ENCODE data around the gene GDI2. TPM values are rescaled to one million over a fixed set of nuclear protein-coding genes. Genes with fewer than 3 reads are reported as not detected.

The GDI2 gene
- total RNA-seq, 4 donors from 2014 or later = 228 to 348 (median 312) TPM

- TF ChIP-seq, protein P1, sequence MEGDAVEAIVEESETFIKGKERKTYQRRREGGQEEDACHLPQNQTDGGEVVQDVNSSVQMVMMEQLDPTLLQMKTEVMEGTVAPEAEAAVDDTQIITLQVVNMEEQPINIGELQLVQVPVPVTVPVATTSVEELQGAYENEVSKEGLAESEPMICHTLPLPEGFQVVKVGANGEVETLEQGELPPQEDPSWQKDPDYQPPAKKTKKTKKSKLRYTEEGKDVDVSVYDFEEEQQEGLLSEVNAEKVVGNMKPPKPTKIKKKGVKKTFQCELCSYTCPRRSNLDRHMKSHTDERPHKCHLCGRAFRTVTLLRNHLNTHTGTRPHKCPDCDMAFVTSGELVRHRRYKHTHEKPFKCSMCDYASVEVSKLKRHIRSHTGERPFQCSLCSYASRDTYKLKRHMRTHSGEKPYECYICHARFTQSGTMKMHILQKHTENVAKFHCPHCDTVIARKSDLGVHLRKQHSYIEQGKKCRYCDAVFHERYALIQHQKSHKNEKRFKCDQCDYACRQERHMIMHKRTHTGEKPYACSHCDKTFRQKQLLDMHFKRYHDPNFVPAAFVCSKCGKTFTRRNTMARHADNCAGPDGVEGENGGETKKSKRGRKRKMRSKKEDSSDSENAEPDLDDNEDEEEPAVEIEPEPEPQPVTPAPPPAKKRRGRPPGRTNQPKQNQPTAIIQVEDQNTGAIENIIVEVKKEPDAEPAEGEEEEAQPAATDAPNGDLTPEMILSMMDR (IDR thresholded peaks at IDR 0.05; ENCODE audit: low read depth) = no peak
These were observed 3.0 kb downstream of the GDI2 start for GRCh38 chr10:5810225-5810624.

DNA sequence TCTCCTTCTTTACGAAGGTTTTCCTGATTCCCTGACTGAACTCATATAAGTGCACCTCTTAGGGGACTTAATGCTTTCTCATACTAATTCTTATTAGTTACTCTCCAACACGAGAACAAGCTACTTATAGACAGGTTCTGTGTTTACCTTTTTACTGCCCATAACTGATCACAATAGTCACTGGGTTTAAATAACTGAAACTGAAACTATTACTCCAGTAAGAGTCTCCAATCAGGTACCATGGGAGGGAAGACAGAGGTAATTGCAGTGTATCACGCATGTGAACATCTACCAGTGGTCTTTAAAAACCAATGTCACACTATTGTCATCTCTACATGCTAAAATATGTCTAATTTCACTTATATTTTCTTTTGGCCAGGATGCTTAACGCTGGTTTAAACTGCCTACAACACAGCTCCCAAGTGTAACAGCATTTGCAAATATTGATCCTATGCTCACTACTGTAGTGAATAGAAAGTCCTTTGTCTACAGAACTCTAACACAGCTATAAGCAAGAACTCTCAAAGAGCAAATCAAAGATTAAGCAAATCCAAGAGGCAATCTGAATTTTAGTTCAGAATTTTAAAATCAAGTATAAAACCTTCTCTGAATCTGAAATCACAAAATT is 3.6 kb downstream of the GDI2 start:
- TF ChIP-seq, protein P1 (IDR thresholded peaks at IDR 0.05; ENCODE audit: low read depth) = no peak

DNA sequence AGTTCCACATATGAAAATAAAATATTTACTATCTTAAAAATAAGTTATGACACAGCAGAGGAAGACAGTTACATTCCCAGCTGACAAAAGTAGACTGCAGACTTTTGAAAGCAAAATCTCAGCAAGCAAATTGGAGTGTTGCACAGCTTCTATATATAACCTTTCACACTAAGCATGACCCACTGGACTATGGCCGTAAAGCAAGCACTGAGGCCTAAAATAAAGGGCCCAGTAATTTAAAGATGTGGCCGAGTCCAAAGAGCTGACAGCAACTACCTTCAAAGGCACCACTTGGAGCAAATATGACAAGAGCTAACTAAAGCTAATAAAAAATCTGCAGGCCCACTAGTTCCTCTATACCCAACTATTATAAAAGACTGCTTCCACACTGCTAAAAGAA is 6.5 kb downstream of the GDI2 start:
- TF ChIP-seq, protein P1 (IDR thresholded peaks at IDR 0.05; ENCODE audit: low read depth) = no peak

DNA sequence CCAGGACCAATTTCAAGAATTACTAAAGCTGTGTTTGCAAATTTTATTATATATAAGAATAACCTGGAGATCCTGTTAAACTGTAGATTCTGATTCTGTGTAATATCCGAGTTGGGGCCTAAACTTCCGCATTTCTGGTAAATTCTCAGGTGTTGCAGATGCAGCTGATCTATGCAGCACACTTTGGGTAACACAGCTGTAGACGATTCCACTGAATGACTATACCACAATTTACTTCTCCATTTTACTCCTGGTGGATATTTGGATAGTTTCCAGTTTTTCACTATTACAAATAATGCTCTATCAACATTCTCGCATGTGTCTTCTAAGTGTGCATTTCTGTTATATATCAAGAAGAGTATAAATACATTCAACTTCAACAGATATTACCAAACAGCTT is 7.5 kb downstream of the GDI2 start:
- TF ChIP-seq, protein P1 (IDR thresholded peaks at IDR 0.05; ENCODE audit: low read depth) = no peak

- TF ChIP-seq, protein P1 (IDR thresholded peaks at IDR 0.05; ENCODE audit: low read depth) = no peak
These were observed 8.0 kb downstream of the GDI2 start for GRCh38 chr10:5805260-5805659.

GRCh38 chr10:5804386-5804785 is 8.8 kb downstream of the GDI2 start:
- TF ChIP-seq, protein P1 (IDR thresholded peaks at IDR 0.05; ENCODE audit: low read depth) = no peak

- TF ChIP-seq, protein P1 (IDR thresholded peaks at IDR 0.05; ENCODE audit: low read depth) = no peak
These were observed 12.5 kb downstream of the GDI2 start for GRCh38 chr10:5800782-5801181.

Measured in subcutaneous adipose tissue (tissue), 4 donors.